GM18858 (cell line): ENCODE data around the gene UROS.

Experiments used
- ATAC-seq: cut with Tn5 transposase; IDR thresholded peaks from one replicate; pipeline ENCODE4 v1.9.1; 2021; ENCODE audit not compliant: unreplicated experiment

The UROS gene

DNA sequence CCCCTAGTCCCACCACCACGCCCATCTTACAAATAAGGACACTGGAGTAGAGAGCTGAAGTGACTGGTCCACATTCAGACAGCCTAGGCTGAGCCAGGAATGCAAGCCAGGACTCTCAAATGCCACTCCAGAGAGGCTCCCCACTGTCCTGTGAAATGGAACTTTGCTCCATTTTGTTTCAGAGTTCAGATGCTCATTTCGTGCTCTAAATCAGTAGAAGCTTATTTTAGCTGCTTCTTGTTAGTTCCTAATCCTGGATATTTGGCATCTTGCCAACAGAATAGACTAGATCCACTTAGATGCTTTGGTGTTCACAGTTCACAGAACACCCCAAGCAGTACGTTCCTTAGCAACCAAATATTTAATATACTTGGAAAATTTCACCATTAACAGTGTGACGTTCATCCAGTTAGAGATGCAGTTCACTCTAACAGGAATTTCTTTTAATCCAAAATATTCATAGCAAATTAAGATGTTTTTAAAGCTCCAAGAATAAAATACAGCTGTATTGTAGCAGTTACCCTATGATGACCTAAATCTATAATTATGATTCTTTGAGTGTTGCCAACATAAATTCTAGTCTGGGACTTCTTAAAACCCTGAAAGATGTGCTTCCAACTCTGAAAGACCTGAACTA is 54.7 kb downstream of the UROS start:
- ATAC-seq: no peak

DNA sequence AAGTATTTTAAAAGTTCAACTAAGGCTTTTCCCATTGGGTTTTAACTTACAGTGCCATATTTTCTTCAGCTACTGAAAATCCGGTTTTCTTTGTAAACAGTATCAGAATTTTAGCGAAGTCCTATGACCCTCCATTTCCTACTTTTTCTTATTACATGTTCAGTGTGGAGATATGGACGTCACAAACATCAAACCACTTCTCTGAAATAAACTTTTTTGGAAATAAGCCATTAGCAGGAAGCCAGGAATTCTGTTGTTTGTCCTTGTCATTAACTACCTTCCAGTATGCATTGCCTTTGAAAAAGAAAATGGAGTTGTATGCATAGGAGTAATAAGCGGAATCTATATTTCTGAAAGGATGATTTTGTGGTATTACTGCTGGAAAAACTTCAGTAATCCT is 56.5 kb downstream of the UROS start:
- ATAC-seq: no peak

DNA sequence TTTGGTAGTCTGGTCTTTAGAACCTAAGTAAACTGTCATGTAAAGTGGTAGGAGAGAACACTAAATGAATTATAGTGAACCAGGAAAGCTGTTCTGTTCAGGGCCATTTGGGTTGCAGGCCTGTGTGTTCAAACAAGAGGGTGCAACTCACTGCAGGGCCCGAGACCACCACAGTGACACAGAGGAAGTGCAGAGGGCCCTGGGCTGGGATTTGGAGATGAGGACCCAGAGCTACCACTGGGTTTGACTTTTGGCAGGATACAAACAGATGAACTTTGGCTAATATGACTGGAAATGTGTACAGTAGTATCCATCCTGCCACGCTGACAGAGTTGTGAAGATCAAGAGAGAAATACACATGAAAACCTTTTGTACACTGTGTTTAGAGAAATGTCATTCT is 57.2 kb downstream of the UROS start:
- ATAC-seq: no peak

DNA sequence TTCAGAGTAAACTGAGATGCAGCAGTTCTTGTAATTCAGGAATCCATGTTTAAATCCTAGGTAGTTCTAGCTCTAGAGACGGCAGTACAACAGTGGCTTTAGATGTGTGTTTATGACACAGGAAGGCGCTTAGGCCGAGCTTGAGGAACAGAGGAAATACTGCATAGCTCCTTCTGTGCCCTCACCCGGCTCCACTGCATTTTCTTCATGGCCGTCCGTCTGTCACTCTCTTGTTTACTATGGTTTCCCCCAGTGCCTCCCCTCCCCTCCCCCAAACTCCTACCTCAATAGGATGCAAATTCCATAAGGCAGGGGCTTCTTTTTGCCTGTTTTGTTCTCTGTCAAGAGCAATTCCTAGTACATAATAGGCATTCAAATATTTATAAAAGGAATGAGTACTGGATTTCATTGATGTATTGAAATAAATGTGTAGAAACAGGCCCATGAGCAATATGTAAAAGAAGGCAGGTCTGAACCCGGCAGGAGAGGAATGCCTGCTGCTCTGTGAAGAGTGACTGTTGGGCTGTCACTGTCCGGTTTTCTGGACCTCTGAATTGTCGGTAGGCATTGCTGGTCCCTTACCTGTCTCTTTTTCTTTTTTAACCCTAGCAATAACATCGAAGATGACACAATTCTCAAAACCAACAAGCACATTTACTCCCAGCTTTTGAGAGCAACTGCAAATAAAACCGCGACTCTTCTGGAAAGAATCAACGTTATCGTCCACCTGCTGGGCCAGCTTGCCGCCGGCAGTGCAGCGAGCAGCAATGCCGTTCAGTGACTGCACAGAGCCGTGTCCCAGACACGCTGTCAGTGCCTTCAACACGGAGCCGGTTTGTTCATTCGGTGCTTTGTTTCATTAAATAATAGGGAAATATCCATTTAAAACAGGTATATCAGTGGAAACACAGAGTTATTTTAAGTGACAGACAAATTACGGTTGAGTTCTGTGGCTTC is 60.1 kb downstream of the UROS start:
- no peak for ATAC-seq

DNA sequence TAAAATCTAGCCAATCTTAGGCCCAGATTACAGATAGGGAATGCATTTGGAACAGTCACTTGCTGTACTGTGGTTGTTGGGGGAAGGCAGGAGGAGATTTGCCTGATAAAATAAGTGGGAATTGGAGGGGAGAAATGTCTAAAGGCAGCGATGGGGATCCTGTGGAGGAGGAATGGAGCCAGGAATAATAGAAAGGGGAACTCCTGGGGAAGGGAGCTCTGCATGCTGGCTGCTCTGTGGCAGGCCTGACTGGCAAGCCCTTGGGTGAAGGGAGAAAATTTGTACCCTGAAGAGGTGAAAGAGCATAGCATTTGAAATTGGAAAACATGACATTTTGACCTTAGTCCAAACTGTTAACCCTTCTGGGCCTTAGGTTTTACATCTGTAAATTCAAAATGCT is 61.1 kb downstream of the UROS start:
- ATAC-seq: no peak

DNA sequence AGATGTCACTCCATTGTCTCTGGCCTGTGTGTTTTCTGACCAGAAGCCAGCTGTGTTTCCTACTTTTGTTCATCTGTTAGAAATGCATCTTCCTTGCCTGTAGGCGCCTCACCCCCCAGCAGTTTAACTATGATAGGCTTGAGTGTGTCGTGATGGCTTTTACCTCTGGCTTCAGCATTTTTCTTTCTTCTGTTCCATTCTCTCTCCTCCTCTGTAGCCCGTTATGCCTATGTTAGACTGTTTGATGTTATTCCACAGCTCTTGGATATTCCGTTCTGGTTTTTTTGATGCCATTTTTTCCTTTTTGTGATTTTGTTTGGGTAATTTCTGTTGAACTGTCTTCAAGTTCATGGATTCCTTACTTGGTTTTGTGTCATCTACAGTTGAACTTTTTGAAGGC is 65.3 kb downstream of the UROS start:
- ATAC-seq: no peak

DNA sequence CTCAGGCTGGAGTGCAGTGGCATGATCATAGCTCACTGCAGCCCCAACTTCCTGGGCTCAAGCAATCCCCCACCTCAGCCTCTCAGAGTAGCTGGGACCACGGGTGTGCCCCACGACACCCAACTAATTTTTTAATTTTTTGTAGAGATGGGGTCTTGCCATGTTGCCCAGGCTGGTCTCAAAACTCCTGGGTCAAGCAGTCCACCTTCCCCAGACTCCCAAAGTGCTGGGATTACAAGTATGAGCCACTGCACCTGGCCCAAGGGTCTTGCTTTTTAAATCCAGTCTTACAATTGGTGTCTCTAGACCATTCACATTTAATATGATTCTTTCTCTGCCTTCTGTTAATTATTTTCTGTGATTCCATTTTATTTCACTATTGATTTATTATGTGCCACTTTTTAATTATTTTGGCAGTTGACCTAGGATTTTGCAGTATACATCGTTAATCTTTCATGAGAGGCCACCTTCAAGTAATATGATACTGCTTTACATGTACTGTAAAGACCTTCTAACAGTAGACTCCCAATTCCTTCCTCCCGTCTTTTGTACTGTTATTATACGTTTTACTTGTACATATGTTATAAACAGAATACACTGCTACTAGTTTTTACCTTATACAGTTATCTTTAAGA is 66.1 kb downstream of the UROS start:
- ATAC-seq: no peak

DNA sequence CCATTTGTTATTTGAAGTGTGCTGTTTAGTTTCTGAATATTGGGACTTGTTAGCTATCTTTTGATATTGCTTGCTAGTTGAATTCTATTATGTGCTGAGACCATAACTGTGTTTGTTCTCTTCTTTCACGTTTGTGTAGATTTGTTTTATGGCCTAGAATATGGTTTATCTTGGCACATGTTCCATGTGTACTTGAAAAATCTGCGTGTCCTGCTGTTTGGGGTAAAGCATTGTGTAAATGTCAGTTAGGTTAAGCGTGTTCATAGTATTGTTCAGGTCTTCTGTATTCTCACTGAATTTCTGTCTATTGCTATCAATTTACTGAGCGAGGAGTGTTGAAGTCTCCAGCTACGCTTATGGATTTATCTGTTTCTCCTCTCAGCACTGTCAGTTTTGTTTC is 66.9 kb downstream of the UROS start:
- ATAC-seq: no peak

DNA sequence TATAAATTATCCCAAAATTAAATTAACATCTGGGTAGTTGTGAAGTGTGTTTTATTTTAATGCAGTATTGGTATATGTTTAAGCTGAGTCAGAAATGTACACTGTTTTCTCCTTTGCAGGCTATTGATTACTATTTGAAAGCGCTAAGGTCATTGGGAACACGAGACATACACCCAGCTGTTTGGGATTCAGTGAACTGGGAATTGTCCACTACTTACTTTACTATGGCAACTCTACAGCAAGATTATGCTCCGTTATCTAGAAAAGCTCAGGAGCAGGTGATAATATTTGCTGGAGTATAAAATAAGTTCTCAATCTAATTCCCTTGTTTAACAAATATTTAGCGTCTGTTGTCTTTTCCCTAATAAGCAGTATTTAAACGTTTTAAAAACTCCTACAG is 75.6 kb downstream of the UROS start:
- no peak for ATAC-seq

DNA sequence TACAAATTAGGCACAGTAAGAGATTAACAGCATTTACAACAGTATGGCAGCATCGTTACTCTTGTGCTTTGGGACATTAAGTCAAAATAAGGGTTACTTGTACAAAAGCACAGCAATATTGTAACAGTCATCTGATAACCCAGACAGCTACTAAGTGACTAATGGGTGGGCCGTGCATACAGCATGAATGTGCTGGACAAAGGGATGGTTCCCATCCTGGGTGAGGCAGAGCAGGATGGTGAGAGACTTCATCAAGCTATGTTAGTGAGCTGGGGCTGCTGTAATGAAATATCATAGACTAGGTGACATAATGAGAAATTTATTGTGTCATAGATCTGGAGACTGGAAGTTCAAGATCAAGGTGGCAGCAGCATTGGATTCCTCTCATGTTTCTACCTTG is 78.1 kb downstream of the UROS start:
- no peak for ATAC-seq

DNA sequence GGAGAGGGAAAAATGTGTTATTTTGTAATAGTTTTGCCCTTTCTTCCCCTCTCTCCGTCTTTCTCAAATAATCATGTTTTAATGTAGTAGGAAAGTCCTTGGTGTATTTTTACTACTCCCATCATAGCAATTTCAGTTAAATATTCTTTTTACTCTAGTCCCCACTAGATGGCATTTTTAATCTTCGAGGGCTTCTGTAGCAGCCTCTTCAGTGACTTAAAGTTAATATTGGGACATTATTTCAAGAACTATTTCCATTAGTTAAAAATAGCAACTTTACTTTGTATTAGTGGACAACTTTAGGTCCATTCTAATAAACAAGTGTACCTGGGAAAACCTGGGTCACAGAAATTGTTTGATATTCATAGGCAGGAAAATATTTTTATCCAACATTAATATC is 80.6 kb downstream of the UROS start:
- no peak for ATAC-seq

DNA sequence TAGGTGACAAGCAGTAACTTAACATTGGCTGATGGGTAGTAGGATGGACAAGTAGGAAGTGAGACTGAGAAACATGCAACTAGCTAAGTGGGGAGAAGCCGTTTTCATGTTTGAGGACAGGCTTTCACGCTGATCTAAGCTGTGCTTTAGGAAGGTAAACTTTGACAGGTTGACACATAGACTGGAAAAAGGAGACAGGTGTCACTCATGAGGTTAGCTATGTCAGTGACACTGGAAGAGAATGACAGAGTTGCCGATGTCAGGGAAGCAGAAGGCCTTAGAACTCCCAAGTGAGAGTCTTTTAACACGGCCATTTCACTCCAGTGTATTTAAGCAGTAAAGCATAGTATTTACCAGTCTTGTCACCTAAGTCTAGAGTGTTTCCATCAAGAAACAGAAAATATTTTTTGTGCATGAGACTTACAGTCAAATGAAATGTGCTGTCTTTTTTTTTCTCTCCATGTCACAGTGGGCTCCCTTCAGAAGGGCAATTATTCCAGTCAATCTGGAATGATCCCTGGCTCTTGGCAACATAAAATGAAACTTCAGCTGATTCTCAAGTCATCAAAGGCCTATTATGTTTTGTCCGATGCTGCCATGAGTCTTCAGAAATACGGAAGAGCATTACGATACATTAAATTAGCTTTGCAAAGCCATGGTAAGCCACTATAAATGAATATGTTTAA is 82.9 kb downstream of the UROS start:
- ATAC-seq: no peak
